Stimulated activated CD4-positive, alpha-beta T cell treated with anti-CD3 and anti-CD28 coated beads, TNF-alpha, amount 100 ng/mL, for 48 hours (primary cell): ENCODE results near the gene FAM171A2.
A peak's percentile ranks its signal among the peaks of the same experiment; 100 is the strongest.
"Not testable (repeated sequence)": the region's sequence is repeated elsewhere in the genome, so short reads cannot be mapped to it uniquely, and the experiment has no call there.

Experiments used
- DNase-seq, 3 donors: peaks; one replicate each; pipeline ENCODE4 v3.0.0-alpha.2; 2020; ENCODE audit warnings: low read depth in 3 of 3

FAM171A2 gene

GRCh38 chr17:44347206-44348055, 16.2 kb downstream of the FAM171A2 start:
- not testable (repeated sequence) for DNase-seq

DNA sequence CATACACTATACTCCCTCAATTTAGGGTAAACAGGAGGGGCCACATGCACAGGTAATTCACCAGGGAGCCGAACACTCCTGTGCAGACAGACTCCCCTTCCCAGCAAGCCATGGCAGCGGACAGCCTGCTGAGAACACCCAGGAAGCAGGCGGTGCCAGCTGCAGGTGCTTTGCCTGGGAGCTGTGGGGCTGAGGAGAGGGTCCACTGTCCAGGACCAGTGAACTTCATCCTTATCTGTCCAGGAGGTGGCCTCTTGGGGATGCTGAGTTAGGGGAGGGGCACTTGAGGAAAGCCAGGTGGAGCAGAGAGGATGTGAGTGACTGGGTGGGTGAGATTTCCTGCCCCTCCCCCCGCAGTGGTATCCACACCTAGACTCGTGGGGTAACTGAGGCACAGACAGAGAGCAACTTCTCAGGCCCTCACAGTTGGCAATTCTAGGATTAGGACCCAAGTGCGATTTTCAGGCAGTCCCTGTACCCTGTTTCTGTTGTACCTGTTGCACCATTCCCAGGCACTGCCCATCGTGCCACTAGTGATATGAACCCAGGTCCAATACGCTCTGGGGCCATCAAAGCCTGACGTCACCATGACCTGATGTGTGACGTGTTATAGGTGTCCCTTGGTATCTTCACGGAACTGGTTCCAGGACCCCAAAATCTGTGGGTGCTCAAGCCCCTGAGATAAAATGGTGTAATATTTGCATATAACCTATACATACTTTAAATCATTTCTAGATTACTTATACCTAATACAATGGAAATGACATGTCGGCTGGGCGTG, 17.4 kb downstream of the FAM171A2 start:
- no peak for DNase-seq

GRCh38 chr17:44345454-44346026, 18.1 kb downstream of the FAM171A2 start:
- no peak for DNase-seq

GRCh38 chr17:44344939-44345453, 18.7 kb downstream of the FAM171A2 start, which contains the start of gene GRN:
GRN (plus strand) TSS chr17:44345302; CDS start chr17:44349165, 3,863 bp downstream.
- DNase-seq: peak; percentile 73 to 85 (median 77)

GRCh38 chr17:44343510-44344209, 20.0 kb downstream of the FAM171A2 start:
- no peak for DNase-seq

- not testable (repeated sequence) for DNase-seq
Measured at GRCh38 chr17:44340553-44340952, 23.1 kb downstream of the FAM171A2 start.

DNA sequence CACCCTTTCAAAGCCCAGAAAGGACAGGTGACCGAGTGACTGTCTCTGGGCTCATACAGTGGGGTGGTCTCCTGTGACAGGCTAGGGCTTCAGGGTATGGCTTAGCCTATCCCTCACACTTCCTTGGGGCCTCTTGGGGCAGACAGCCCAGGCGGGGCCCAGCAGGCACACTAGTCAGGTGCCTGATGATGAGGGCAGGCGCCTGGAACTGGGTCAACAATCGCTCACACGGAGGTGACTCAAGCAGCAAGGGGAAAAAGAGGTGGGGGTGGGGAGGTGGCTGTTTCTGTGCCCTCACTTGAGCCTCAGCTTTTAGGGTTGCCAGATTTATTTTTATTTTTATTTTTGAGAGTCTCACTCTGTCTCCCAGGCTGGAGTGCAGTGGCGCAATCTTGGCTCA, 25.0 kb downstream of the FAM171A2 start:
- no peak for DNase-seq

DNA sequence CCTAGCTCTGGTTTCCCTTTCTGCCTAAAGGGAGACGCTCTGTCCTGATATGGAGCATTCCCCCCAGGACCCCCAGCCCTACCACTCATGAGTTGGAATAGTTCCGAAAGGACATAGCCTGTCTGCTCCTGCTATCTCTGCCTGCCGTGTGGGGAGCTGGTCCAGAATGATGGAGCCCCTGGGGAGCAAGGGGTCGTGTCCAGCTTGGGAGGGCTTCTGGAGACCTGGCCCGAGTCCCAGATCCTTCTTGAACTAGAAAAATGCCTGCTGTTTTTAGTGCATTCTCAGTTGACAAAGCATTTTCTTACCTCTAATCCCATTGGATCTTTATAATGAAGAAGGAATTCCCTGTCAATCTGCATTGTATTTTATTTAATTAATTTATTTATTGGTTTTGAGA, 27.7 kb downstream of the FAM171A2 start:
- no peak for DNase-seq

DNA sequence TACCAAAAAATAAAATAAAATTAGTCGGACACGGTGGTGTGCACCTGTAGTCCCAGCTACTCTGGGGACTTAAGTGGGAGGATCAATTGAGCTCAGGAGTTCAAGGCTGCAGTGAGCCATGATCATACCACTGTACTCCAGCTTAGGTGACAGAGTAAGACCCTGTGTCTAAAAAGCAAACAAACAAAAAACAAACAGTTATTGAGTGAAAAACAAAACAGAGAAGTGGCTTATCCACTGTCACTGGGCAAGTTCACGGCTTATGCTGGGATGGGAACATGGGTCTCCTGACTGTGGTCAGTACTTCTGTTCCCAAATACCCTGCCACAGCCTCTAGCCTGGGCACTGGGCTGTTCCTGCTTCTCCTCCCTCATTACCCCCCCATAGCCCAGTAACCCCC, 28.1 kb downstream of the FAM171A2 start:
- no peak for DNase-seq

DNA sequence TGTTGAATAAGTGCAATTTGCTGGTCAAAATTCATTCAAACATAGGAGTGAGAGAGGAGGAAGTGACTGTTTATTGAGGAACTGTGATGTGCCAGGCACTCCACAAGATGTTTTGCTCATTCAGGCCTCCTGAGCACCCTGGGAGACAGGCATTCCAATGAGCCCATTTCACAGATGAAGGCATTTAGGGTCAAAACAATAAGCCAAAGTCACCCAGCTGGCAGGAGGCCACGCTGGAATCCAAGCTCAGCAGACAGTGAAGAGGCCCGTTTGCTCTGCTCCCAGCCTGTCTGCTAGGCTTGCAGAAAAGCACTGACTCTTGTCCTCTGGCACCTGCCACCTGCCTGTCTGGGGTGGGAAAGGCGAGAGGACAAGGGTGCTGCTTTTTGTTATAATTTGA, 28.9 kb downstream of the FAM171A2 start:
- no peak for DNase-seq

GRCh38 chr17:44334315-44334714, 29.3 kb downstream of the FAM171A2 start:
- DNase-seq: no peak

GRCh38 chr17:44333371-44333770, 30.3 kb downstream of the FAM171A2 start:
- DNase-seq: no peak

DNA sequence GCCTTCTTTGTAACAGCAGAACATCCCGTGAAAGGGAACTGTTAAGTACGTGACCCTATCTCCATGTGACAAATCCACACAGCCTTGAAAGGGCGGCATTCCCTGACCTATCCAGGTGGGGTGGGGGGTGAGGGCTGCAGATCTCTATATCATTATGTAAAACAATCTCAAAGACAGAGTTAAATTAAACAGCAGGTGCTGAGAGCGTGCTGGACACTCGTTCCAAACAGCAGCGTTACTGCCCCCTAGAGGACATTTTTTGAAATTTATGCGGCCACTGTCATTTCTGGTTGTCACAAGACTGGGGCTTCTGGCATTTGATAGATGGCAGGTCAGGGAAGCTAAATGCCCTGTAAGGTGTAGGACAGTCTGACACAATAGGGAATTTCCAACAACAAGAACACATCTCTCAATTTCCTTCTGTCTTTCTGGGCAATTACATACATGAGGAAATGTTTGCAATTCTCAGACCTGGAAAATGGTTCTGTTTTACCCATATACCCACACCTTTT, 32.3 kb downstream of the FAM171A2 start:
- DNase-seq: peak; percentile 48 to 62 (median 60)

DNA sequence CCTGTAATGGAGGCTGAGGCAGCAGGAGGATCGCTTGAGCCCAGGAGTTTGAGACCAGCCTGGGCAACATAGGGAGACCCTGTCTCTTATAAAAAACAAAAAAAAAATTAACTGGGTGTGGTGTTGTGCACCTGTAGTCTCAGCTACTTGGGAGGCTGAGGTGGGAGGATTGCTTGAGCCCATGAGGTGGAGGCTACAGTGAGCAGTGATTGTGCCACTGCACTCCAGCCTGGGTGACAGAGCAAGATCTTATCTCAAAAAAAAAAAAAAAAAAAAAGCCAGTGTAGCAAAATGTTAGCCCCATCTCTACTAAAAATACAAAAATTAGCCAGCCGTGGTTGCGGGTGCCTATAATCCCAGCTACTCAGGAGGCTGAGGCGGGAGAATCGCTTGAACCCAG, 33.4 kb downstream of the FAM171A2 start:
- DNase-seq: not testable (repeated sequence)

GRCh38 chr17:44329516-44329915, 34.1 kb downstream of the FAM171A2 start:
- DNase-seq: not testable (repeated sequence)

GRCh38 chr17:44327715-44328449, 35.8 kb downstream of the FAM171A2 start:
- DNase-seq: no peak

DNA sequence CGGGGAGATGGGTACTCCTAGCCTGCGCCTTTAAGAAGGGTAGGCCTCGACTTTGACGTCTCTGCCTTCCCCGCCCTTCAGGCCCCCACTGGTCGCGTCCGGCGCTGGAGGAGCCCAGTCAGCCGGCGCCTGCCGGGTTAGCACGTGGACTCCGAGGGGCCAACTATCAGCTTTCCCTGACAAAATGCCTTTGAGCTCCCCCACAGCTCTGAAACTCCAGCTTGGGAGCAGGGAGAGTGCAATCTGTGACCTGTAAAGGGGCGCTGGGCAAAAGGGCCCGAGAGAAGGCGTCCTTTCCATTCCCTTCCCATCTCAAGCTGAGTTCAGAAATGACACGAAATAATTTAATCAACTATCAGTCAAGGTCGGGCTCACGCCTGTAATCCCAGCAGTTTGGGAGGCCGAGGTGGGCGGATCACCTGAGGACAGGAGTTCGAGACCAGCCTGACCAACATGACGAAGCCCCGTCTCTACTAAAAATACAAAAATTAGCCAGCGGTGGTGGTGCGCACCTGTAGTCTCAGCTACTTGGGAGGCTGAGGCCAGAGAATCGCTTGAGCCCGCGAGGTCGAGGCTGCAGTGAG, 36.7 kb downstream of the FAM171A2 start:
- DNase-seq: peak; percentile 79 to 86 (median 85)

DNA sequence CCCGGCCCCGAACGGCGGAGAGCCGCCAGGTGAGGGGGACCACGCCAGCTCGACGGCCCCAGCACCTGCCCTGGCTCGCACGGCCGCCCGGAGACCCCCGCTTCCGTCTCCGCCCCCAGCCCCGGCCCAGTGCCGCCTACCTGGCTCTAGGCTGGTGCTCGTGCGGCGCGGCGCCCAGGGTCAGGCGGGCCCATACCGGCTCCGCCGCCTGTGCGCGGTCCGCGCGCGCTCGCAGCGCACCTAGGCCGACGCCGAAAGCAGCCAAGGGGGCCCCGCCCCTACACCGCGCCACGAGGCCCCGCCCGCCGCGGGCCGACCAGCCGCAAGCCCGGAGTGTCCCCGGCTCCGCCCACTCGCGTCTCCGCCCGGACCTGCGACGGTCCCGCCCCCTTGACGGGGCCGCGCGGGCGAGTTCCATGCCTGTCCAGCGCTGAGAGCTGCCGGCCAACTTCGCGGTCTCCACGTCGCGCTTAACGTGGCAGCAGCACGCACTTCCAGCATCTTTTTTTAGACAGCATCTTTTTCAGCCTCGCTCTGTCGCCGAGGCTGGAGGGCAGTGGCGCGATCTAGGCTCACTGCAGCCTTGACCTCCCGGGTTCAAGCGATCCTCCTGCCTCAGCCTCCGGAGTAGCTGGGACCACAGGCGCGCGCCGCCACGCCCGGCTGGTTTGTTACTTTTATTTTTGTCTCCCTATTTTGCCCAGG, 38.9 kb downstream of the FAM171A2 start, which contains the start of gene SLC25A39:
Gene SLC25A39 (minus strand): TSS at position 253 of the 705 bp plus-strand sequence. CDS start 1,261 bp downstream, outside the sequence.
- peak; percentile 89 to 94 (median 91) for DNase-seq

DNA sequence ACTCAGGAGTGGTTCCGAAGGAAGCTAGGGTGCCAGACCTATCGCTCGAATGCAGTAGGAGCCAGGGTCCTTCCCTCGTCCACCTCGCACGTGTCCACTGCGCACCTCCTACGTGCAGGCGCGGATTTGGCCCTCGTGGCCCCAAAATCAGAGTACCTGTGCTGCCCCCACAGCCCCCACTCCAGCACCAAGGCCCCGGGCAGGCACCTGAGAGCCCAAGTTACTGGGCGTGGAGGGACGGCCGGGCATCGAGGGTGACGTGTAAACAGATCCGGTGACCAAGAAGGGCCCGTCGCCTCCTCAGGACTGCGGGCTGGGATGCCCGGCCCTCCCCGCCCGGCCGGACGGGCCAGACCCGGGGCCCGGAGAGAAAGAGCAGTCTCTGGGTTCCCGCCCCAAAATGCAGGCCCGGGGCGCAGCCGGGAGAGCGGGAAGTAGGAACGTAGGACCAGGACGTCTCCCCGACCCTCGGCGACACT, 39.5 kb downstream of the FAM171A2 start:
- no peak for DNase-seq
